ENCODE results near the gene CTAGE4. TPM values are rescaled to one million over a fixed set of nuclear protein-coding genes. Genes with fewer than 3 reads are reported as not detected.
"Not testable (repeated sequence)": the region's sequence is repeated elsewhere in the genome, so short reads cannot be mapped to it uniquely, and the experiment has no call there.

CTAGE4 gene, protein sequence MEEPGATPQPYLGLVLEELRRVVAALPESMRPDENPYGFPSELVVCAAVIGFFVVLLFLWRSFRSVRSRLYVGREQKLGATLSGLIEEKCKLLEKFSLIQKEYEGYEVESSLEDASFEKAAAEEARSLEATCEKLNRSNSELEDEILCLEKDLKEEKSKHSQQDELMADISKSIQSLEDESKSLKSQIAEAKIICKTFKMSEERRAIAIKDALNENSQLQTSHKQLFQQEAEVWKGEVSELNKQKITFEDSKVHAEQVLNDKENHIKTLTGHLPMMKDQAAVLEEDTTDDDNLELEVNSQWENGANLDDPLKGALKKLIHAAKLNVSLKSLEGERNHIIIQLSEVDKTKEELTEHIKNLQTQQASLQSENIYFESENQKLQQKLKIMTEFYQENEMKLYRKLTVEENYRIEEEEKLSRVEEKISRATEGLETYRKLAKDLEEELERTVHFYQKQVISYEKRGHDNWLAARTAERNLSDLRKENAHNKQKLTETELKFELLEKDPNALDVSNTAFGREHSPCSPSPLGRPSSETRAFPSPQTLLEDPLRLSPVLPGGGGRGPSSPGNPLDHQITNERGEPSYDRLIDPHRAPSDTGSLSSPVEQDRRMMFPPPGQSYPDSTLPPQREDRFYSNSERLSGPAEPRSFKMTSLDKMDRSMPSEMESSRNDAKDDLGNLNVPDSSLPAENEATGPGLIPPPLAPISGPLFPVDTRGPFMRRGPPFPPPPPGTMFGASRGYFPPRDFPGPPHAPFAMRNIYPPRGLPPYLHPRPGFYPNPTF
- 1 to 10 TPM; 1.4 to 1.8 TPM for total RNA-seq

DNA sequence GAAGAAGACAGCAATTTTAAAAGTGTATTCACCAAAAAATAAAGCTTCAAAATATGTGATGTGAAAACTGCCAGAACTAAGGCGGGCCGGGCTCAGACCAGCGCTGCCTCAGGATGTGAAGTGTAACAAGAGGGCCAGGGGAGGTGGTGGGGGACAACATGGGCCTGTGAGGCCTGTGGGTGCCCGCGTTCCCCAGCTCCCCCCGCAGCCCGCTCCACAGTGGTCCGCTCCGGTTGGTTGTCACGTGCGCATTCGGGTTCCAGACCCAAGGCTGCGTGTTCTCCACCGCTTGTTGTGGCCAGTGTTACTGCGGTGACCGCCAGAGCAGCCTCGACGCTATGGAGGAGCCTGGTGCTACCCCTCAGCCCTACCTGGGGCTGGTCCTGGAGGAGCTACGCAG lies at the start of gene CTAGE4:
CTAGE4 (plus strand) TSS at position 301 of the 400 bp plus-strand sequence; CDS start at position 339, 38 bp downstream.
- CTCF ChIA-PET; H3K27me3 Mint-ChIP-seq; H3K36me3 Mint-ChIP-seq (ENCODE audit: low read depth); POLR2A ChIA-PET; DNase-seq; H3K9me3 Mint-ChIP-seq; H3K4me1 Mint-ChIP-seq; H3K27ac Mint-ChIP-seq; H3K4me3 Mint-ChIP-seq: not testable (repeated sequence)

DNA sequence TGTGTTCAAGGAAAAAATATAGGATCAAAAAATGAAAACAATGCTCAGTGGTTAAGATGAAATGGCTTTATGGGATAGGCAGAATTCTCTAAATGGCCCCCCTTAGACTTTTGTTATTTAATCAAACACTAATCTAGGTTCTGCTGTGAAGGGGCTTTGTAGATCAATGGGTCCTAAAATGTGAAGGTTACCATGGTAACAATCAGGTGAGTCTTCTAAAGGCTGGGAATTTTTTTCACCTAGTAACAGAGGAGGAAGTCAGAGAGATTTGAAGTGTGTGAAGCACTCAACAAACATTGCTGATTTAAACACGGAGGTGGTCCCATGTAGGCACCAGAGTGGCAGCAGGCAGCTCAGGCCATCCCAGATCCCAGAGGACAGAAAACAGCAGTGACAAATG lies 49.1 kb upstream of the CTAGE4 start:
- DNase-seq = no peak
- H3K4me3 Mint-ChIP-seq = no peak overlapping the region
- H3K36me3 Mint-ChIP-seq (ENCODE audit: low read depth) = no peaks in the 10 kb centered on the region
- H3K9me3 Mint-ChIP-seq = no peaks in the 10 kb centered on the region
- H3K27ac Mint-ChIP-seq = no peak overlapping the region
- H3K4me1 Mint-ChIP-seq = no peaks in the 10 kb centered on the region
- ChIA-PET CTCF (no interaction called here), POLR2A (no interaction called here)
- H3K27me3 Mint-ChIP-seq = peaks cover 4% of the 10 kb centered on the region

DNA sequence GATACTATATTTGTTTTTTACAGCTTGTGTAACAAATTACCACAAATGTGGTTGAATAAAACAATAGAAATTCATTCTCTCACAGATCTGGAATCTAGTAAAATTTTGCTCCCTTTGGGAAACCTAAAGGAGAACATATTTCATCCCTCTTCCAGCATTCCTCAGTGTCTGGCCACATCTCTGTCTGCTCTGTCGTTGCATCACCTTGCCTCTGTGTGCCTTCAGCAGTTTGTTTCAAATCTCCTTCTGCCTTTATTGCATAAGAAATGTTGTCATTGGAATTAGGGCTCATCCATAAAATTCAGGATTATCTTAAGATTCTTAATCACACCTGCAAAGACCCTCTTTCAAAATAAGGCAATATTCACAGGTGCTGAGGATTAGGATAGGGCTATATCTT lies 45.8 kb upstream of the CTAGE4 start:
- Mint-ChIP-seq H3K4me3 (no peak overlapping the region), H3K9me3 (no peaks in the 10 kb centered on the region), H3K27ac (no peak overlapping the region), H3K36me3 (ENCODE audit: low read depth) (no peaks in the 10 kb centered on the region), H3K4me1 (no peaks in the 10 kb centered on the region), H3K27me3 (peaks cover 4% of the 10 kb centered on the region)
- DNase-seq = no peak
- ChIA-PET POLR2A (no interaction called here), CTCF (no interaction called here)

DNA sequence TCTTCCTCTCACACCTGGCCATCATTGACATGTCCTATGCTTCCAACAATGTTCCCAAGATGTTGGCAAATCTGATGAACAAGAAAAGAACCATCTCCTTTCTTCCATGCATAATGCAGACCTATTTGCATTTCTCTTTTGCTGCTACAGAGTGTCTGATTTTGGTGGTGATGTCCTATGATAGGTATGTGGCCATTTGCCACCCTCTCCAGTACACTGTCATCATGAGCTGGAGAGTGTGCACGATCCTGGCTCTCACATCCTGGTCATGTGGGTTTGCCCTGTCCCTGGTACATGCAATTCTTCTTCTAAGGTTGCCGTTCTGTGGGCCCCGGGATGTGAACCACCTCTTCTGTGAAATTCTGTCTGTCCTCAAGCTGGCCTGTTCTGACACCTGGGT lies 41.1 kb upstream of the CTAGE4 start:
- POLR2A ChIA-PET = no interaction called here
- Mint-ChIP-seq H3K36me3 (ENCODE audit: low read depth) (no peaks in the 10 kb centered on the region), H3K27me3 (no peaks in the 10 kb centered on the region), H3K27ac (no peak overlapping the region), H3K4me3 (no peak overlapping the region), H3K4me1 (no peaks in the 10 kb centered on the region), H3K9me3 (peaks cover 5% of the 10 kb centered on the region)
- no peak for DNase-seq
- CTCF ChIA-PET = no interaction called here

DNA sequence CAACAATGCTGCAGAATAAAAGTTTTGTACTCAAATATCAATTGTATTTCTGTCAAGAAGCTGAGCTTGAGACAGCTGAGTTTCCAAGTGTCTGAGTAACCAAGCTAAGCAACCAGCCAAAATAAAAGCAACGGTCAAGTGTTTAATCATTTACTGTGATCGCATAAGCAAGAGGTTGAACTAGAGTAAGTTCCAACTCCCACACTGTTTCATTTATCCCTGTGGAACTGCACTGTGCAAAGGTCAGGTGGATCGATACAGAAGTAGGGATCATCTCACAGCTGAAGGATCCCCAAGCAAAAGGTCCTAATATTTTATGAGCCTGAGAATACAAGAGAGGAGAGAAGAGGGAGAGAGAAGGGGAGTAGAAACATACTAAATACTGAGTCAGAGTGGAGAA lies 38.8 kb upstream of the CTAGE4 start:
- no peaks in the 10 kb centered on the region for H3K27me3 Mint-ChIP-seq
- H3K4me3 Mint-ChIP-seq = no peak overlapping the region
- no peaks in the 10 kb centered on the region for H3K4me1 Mint-ChIP-seq
- DNase-seq = no peak
- no peak overlapping the region for H3K27ac Mint-ChIP-seq
- ChIA-PET POLR2A (no interaction called here), CTCF (no interaction called here)
- peaks cover 22% of the 10 kb centered on the region for H3K9me3 Mint-ChIP-seq
- peaks cover 5% of the 10 kb centered on the region for H3K36me3 Mint-ChIP-seq (ENCODE audit: low read depth)

DNA sequence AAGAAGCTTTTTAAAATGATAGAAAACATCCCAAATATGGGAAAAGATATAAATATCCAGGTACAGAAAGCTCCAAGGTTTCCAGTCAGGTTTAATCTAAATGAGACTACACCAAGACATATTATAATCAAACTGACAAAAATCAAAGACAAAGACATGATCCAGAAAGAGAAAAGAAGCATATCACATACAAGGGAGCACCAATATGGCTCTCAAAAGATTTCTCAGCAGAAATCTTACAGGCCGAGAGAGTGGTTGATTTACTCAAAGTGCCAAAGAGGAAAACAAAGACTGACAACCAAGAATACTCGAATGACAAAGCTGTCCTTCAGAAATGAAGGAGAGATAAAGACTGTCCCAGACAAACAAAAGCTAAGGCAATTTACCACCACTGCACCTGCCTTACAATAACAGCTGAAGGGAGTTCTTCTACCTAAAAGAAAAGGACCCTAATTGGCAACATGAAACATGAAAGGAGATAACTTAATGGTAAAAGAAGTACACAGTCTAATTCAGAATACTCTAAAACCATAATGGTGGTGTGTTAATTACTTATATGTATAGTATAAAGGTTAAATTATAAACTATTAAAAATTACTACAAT lies 34.9 kb upstream of the CTAGE4 start:
- peaks cover 27% of the 10 kb centered on the region for H3K9me3 Mint-ChIP-seq
- POLR2A ChIA-PET = no interaction called here
- DNase-seq = no peak
- H3K27me3 Mint-ChIP-seq = peaks cover 14% of the 10 kb centered on the region
- no peak overlapping the region for H3K4me3 Mint-ChIP-seq
- H3K4me1 Mint-ChIP-seq = no peaks in the 10 kb centered on the region
- H3K36me3 Mint-ChIP-seq (ENCODE audit: low read depth) = peaks cover 5% of the 10 kb centered on the region
- CTCF ChIA-PET = no interaction called here
- H3K27ac Mint-ChIP-seq = no peak overlapping the region

DNA sequence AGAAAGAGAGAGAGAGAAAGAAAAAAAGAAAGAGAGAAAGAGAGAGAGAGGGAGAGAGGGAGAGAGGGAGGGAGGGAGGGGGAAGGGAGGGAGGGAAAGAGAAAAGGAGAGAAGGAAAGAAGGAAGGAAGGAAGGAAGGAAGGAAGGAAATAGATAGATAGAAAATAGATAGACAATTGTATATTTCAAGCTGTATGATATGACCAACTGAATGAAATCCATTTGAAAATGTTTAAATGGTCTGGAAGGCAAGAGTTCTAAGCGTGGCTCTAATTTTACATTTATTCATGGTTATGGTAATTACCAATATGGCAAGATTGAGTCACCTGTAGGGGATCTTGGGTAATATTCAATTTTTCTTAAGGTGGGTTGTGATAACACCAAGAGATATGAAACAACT lies 24.4 kb upstream of the CTAGE4 start:
- no peak overlapping the region for H3K4me3 Mint-ChIP-seq
- peaks cover 33% of the 10 kb centered on the region for H3K27me3 Mint-ChIP-seq
- H3K27ac Mint-ChIP-seq = no peak overlapping the region
- ChIA-PET POLR2A (no interaction called here), CTCF (no interaction called here)
- no peaks in the 10 kb centered on the region for H3K36me3 Mint-ChIP-seq (ENCODE audit: low read depth)
- H3K9me3 Mint-ChIP-seq = no peaks in the 10 kb centered on the region
- no peaks in the 10 kb centered on the region for H3K4me1 Mint-ChIP-seq
- DNase-seq = no peak

DNA sequence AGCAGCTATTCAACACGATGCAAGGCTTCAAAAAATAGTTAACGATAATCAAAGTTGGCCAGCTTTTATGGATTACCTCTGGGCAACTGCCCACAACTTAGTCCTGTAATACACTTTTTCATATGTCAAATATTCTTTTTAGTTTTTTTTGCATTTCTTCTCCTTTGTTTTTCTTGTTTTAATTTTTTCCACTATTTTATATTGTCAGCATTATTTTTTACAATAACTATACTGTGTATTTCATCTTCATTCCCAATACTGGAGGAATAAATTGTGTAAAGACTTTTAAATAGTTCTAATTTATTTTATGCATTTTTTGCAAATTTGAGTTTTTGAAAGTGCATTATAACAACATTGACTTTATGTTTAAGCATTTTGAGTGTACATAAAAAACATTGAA lies 18.5 kb upstream of the CTAGE4 start:
- Mint-ChIP-seq H3K27me3 (peaks cover 27% of the 10 kb centered on the region), H3K9me3 (no peaks in the 10 kb centered on the region)

DNA sequence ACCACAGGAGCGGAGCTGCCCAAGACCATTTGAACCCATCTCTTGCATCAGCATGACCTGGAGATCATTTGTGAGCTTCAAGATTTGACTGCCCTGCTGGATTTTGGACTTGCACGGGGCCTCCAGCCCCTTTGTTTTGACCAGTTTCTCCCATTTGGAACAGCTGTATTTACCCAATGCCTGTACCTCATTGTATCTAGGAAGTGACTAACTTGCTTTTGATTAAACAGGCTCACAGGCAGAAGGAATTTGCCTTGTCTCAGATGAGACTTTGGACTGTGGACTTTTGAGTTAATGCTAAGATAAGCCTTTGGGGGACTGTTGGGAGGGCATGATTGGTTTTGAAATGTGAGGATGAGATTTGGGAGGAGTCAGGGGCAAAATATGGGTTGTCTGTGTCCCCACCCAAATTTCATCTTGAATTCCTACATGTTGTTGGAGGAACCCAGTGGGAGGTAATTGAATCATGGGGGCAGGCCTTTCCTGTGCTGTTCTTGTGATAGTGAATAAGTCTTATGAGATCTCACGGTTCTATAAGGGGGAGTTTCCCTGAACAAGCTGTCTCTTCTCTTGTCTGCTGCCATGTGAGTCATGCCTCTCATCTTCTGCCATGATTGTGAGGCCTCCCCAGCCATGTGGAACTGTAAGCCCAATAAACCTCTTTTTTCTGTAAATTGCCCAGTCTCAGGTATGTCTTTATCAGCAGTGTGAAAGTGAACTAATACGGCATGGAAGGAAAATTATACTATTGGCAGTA lies 11.5 kb upstream of the CTAGE4 start:
- POLR2A ChIA-PET; H3K27me3 Mint-ChIP-seq; H3K9me3 Mint-ChIP-seq; H3K4me1 Mint-ChIP-seq; DNase-seq; H3K27ac Mint-ChIP-seq; H3K4me3 Mint-ChIP-seq; H3K36me3 Mint-ChIP-seq (ENCODE audit: low read depth); CTCF ChIA-PET: not testable (repeated sequence)

More for the DNA sequence above, 18.5 kb upstream of the CTAGE4 start:
- H3K4me3 Mint-ChIP-seq = no peak overlapping the region
- no peak overlapping the region for H3K27ac Mint-ChIP-seq
- no peaks in the 10 kb centered on the region for H3K4me1 Mint-ChIP-seq
- CTCF ChIA-PET = no interaction called here
- no peaks in the 10 kb centered on the region for H3K36me3 Mint-ChIP-seq (ENCODE audit: low read depth)
- POLR2A ChIA-PET = no interaction called here
- no peak for DNase-seq

DNA sequence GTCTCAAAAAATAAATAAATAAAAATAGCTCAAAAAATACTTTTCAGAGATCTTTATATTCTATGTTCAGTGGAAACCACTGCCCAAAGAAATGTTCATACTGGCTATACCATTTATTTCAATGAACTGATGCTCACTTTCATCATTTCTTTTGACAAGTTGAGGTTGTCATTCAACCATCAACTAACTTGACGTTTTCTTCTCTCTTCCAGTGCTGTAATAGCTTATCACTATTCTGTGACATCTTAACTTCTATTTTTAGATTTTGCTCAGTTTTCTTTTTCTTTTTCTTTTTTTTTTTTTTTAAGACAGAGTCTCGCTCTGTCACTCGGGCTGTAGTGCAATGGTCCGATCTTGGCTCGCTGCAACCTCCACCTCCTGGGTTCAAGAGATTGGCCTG lies 8.7 kb upstream of the CTAGE4 start:
- DNase-seq = no peak
- CTCF ChIA-PET = interaction anchor here (0.6 kb wide), 1 partner anchor 557 kb away, joined by 3 read pairs; no protein-coding TSS in a partner anchor

DNA sequence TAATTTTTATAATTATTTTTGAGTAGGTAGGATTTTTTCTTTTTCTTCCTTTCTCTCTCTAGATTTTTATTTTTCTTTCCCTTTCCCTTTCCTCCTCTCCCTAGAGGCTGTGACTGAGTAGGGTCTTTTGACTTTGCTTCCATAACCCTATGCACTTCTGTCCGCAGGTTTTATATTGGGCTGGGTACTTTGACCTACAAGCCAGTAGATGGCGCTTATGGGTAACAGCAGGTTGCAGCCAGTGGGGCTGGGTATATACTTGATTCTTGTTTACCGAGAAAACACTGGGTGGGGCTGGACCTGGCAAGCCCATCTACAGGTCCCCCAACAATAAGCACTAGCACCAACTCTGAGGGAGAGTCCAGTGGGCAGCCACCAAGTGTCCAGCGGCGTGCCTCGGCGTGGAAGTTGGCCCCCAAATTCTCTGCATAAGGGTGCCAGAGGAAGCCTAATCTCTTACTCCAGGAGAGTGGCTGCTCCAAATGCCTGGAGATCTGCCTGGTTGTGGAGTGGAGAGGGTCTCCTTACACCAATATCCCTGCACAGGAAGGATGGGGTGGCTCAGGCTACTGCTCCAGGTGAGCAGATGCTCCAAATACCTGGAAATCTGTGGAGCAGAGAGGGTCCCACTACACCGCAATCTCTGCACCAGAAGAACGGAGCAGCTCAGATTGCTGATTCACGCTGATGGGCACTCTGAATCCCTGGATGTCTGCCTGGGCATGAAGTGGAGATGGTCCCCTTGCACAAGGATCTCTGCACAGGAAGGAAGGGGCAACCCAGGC lies 4.7 kb upstream of the CTAGE4 start:
- CTCF ChIA-PET; H3K27ac Mint-ChIP-seq; H3K36me3 Mint-ChIP-seq (ENCODE audit: low read depth); H3K4me1 Mint-ChIP-seq; H3K27me3 Mint-ChIP-seq; H3K4me3 Mint-ChIP-seq; H3K9me3 Mint-ChIP-seq; POLR2A ChIA-PET: not testable (repeated sequence)
- peak; percentile 47 for DNase-seq

More for the DNA sequence above, 8.7 kb upstream of the CTAGE4 start:
- no peak overlapping the region for H3K27ac Mint-ChIP-seq
- peaks cover 13% of the 10 kb centered on the region for H3K27me3 Mint-ChIP-seq
- H3K9me3 Mint-ChIP-seq = no peaks in the 10 kb centered on the region
- H3K4me3 Mint-ChIP-seq = no peak overlapping the region
- no peaks in the 10 kb centered on the region for H3K36me3 Mint-ChIP-seq (ENCODE audit: low read depth)
- POLR2A ChIA-PET = no interaction called here
- no peaks in the 10 kb centered on the region for H3K4me1 Mint-ChIP-seq

DNA sequence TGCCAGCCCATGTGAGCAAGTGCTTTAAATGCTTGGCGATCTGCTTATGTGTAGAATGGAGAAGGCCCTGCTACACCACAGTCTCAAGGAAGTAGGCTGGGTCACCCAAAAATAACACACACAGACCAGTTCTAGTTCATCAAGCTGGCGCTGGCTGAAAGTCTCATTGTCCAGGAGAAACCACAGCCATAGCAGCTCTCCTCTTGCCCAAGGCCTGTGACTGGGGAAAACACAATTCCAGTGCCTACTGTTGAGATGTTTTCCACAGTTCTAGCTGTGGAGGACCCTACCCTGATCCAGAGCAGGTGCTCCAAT lies 4.1 kb upstream of the CTAGE4 start:
- H3K36me3 Mint-ChIP-seq (ENCODE audit: low read depth); H3K27me3 Mint-ChIP-seq; H3K27ac Mint-ChIP-seq; H3K4me3 Mint-ChIP-seq; DNase-seq; H3K9me3 Mint-ChIP-seq; POLR2A ChIA-PET; H3K4me1 Mint-ChIP-seq; CTCF ChIA-PET: not testable (repeated sequence)

All from activated CD4-positive, alpha-beta T cell treated with anti-CD3 and anti-CD28 coated beads, Interleukin-2, amount 10 ng/mL, durations not matched to agents 7 days and 5 days (primary cell).